Measurements from ENCODE around the gene ZNF587B.
"Not testable (repeated sequence)": the region's sequence is repeated elsewhere in the genome, so short reads cannot be mapped to it uniquely, and the experiment has no call there.

The ZNF587B gene

DNA sequence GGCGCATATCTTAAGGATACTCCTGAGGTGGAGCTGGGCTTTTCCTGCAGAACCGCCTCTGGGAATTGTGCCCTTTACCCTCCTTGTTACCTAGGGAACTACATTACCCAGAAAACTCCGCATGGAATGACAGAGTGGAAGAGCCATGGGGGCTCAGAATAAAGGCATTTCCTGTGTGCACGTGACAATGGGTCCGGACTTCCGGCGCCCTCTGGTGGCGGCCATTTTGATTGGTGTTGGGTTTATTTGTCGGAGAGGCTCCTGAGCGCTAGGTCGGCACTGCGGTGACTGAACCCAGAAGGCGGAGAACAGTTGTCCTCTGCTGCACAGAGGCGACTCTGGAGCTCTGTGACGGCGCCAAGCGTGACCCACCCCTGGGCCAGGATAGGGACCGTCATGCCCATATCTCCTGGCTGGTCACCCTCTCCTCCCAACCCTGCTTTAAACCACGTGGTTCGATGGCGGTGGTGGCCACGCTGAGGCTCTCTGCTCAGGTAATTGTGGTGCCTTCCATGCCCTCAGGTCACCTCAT lies at the start of gene ZNF587B:
Gene ZNF587B, plus strand, starts transcription at position 229 of the 532 bp plus-strand sequence. Its CDS starts 230 bp downstream, at position 459.
- TF ChIP-seq, protein P1, sequence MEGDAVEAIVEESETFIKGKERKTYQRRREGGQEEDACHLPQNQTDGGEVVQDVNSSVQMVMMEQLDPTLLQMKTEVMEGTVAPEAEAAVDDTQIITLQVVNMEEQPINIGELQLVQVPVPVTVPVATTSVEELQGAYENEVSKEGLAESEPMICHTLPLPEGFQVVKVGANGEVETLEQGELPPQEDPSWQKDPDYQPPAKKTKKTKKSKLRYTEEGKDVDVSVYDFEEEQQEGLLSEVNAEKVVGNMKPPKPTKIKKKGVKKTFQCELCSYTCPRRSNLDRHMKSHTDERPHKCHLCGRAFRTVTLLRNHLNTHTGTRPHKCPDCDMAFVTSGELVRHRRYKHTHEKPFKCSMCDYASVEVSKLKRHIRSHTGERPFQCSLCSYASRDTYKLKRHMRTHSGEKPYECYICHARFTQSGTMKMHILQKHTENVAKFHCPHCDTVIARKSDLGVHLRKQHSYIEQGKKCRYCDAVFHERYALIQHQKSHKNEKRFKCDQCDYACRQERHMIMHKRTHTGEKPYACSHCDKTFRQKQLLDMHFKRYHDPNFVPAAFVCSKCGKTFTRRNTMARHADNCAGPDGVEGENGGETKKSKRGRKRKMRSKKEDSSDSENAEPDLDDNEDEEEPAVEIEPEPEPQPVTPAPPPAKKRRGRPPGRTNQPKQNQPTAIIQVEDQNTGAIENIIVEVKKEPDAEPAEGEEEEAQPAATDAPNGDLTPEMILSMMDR (IDR thresholded peaks at IDR 0.05; ENCODE audit: borderline replicate concordance, control extremely low read depth, extremely low read depth, insufficient read depth, missing control alignments) = no peak
- in situ Hi-C loops (cut with MboI; ENCODE audit: low sequenced_read_pairs, unreplicated experiment) = no loop called here
- no peak for DNase-seq (ENCODE audit: low spot score)

DNA sequence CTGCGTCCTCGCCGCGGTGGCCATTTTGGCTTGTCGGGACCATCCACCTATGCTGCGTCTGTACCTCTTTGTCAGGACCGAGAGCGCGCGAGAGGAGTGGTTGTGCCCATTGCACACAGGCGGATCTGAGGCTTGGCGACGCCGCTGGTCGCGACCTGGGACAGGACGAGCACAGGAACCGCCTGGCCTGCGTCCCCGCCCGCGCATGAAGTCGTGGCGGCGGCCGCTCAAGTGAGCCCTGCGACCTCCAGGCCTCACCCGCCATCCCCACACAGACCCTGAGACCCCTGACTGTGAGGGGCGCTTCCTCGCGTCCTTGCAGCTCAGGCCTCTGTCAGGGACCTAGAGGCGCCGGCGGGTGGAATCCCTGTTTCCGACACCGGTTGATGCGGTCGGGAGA lies 43.8 kb upstream of the ZNF587B start:
- no peak for DNase-seq (ENCODE audit: low spot score)
- in situ Hi-C loops (cut with MboI; ENCODE audit: low sequenced_read_pairs, unreplicated experiment) = no loop called here

DNA sequence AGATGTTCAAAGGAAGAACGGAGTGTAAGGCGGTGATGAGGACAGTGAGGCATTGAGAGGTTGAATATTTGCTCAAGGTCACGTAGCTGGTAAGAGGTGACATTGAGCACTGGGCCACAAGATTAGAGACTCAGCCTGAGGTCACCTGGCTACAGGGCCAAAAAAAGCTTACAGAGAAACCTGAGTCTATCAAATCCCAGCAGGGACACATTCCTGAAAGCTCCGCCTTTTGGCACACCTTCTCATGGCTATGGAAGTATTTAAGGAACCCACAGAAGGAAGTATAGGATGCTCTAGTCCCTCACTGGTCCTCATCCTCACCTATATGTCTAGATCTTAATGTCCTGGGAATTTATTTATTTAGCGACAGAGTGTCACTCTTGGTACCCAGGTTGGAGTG lies 43.2 kb upstream of the ZNF587B start:
- in situ Hi-C loops (cut with MboI; ENCODE audit: low sequenced_read_pairs, unreplicated experiment) = no loop called here
- DNase-seq (ENCODE audit: low spot score) = no peak
- TF ChIP-seq, protein P1 (IDR thresholded peaks at IDR 0.05; ENCODE audit: borderline replicate concordance, control extremely low read depth, extremely low read depth, insufficient read depth, missing control alignments) = no peak

More for the DNA sequence above, 43.8 kb upstream of the ZNF587B start:
- TF ChIP-seq, protein P1 (IDR thresholded peaks at IDR 0.05; ENCODE audit: borderline replicate concordance, control extremely low read depth, extremely low read depth, insufficient read depth, missing control alignments) = no peak

DNA sequence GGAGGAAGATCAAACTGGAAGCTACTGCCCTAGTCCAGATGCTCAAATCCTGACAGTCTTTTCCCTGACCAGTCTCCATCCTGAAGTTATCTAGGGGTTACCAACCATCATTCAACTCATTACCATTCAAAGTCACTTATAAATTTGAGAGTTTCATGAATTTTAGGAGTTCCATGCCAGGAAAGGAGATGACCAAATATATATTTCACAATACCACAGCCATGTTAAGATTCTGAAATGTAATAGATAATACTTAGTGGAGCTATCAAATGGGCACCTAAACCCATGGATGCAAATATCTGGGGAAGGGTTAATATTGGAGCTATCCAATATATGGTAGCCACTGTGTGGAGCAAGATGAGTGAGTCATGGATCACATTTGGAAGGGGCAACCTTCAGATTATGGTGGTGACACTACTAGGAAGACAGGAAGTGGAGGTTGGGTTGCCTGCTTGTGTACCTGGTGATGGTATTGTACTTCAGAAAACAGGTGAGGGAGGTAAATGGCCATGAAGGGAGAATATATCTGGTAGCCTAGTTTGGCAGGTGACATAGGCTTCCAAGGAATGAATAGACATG lies 41.9 kb upstream of the ZNF587B start:
- TF ChIP-seq, protein P1 (IDR thresholded peaks at IDR 0.05; ENCODE audit: borderline replicate concordance, control extremely low read depth, extremely low read depth, insufficient read depth, missing control alignments) = no peak
- no peak for DNase-seq (ENCODE audit: low spot score)
- in situ Hi-C loops (cut with MboI; ENCODE audit: low sequenced_read_pairs, unreplicated experiment) = no loop called here

DNA sequence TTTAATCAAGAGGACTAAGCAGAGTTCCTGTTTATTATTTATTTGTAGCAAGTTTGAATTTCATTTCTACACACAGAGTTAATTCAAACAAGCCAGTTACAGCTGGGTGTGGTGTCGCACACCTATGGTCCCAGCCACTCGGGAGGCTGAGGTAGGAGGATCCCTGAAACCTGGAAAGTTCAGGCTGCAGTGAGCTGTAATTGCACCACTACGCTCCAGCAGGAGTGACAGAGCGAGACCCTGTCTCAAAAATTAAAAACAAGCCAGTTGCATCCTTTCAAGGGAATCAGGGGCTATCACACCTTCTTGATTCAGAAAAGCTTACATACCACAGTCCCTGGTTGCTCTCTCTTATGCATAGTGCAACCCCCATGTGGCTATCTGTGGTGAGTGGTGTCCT lies 40.8 kb upstream of the ZNF587B start:
- TF ChIP-seq, protein P1 (IDR thresholded peaks at IDR 0.05; ENCODE audit: borderline replicate concordance, control extremely low read depth, extremely low read depth, insufficient read depth, missing control alignments) = no peak
- in situ Hi-C loops (cut with MboI; ENCODE audit: low sequenced_read_pairs, unreplicated experiment) = no loop called here
- no peak for DNase-seq (ENCODE audit: low spot score)

DNA sequence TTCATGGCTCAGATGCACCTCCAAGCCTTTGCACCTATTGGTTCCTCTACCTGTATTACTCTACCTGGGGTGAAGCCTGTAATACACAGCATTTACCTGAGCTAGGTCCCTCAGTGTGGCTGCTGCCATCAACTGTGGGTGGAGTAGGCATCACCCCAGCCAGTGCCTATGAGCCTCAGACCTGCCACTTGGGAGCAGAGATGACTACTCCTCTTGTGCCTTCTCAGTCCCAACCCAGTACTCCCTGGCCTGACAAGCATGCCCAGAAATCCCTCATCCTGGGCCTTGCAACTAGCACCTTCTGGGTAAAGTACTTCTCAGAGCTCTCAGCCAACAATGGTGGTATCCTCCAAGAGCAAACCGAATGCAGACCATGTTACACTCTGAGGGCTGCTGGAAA lies 33.5 kb upstream of the ZNF587B start:
- DNase-seq (ENCODE audit: low spot score); in situ Hi-C loops (cut with MboI; ENCODE audit: low sequenced_read_pairs, unreplicated experiment): not testable (repeated sequence)

DNA sequence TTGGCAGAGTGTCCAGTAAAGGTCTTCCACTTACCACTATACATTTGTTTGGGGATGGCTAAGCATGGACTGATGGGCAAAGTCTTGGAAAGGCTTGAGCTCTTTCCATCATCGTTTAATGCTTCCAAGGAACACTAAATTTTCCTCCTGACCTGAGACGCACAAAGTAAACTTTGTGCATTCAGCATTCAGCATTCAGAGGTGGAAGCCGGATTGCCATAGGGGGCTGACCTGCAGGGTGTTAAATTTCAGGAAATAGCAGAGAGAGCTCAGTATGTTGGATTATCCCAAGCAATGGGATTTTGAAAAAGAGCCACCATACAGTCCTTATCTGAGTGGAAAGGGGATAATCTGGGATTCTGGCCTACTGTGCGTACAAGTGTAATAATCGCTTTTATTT lies 29.4 kb upstream of the ZNF587B start:
- DNase-seq (ENCODE audit: low spot score) = no peak
- TF ChIP-seq, protein P1 (IDR thresholded peaks at IDR 0.05; ENCODE audit: borderline replicate concordance, control extremely low read depth, extremely low read depth, insufficient read depth, missing control alignments) = no peak
- in situ Hi-C loops (cut with MboI; ENCODE audit: low sequenced_read_pairs, unreplicated experiment) = no loop called here

Measured in GM13976 (cell line).